ENCODE data around the gene EXOC3. TPM values are rescaled to one million over a fixed set of nuclear protein-coding genes. Genes with fewer than 3 reads are reported as not detected.

The EXOC3 gene
- total and polyA plus RNA-seq, 10 of the 15 experiments (the other 5 are each of a cell fraction or from before 2014, with no cell fraction given), result 1.6 to 53.0 (median 27.9) TPM

GRCh38 chr5:499233-500209 lies 56.5 kb downstream of the EXOC3 start:
- 42% methylated on average over 32 of the region's 32 CpGs for WGBS (ENCODE audit: insufficient coverage, insufficient replicate concordance, low lambda C conversion rate, missing lambda C conversion rate)
- ChIA-PET CTCF (no interaction called here), RAD21 (ENCODE audit: unreplicated experiment) (no interaction called here), SMC1A (ENCODE audit: uncharacterized antibody, unreplicated experiment) (no interaction called here), POLR2A (no interaction called here)
- TF ChIP-seq TCF3 (IDR thresholded peaks at IDR 0.05; ENCODE audit: borderline replicate concordance, insufficient read depth, low read depth, low read length), result no peak
- TF ChIP-seq CHD1 (IDR thresholded peaks at IDR 0.05; ENCODE audit: low read depth, low read length), result no peak
- FAIRE-seq (no peak), DNase-seq (ENCODE audit: low read depth, low spot score) (no peak), ATAC-seq (no peak)
- H4K20me1 ChIP-seq (ENCODE audit: control insufficient read depth, insufficient read depth), result no peaks in the 10 kb centered on the region
- no peak overlapping the region for H3K4me3 ChIP-seq
- no peaks in the 10 kb centered on the region for H3K4me1 ChIP-seq (ENCODE audit: control insufficient read depth, insufficient read depth, low read length)
- no peaks in the 10 kb centered on the region; the same call in 2 of the 3 replicates for H3K9me3 ChIP-seq (replicated peaks; ENCODE audit: control insufficient read depth, insufficient read depth, low read length)
- no peaks in the 10 kb centered on the region for H3K79me2 ChIP-seq (ENCODE audit: control insufficient read depth, insufficient read depth, low read length)
- BruUV-seq (replicated peaks), result no TSS peak
- H3K4me2 ChIP-seq (ENCODE audit: control insufficient read depth, insufficient read depth), result no peak overlapping the region
- in situ Hi-C loops (cut with MboI) (no loop called here), intact Hi-C loops (cut with micrococcal nuclease; ENCODE audit: unreplicated experiment) (no loop called here)
- no peak overlapping the region for H3K9ac ChIP-seq (ENCODE audit: control insufficient read depth, insufficient read depth, low read length)
- H3K27ac ChIP-seq (ENCODE audit: control insufficient read depth, insufficient read depth), result no peak overlapping the region
- no peaks in the 10 kb centered on the region; a peak in 1 of 4 replicates for H3K27me3 ChIP-seq (replicated peaks in 1 of 2; ENCODE audit: control insufficient read depth in 2 of 2, insufficient read depth in 2 of 2, low read length in 1 of 2)
- H2AFZ ChIP-seq (ENCODE audit: control insufficient read depth, low read depth, low read length), result no peak overlapping the region
- H3K36me3 ChIP-seq (ENCODE audit: control insufficient read depth in 2 of 2, insufficient read depth in 2 of 2, low read length in 1 of 2), result no peaks in the 10 kb centered on the region

- no peak overlapping the region for H3K4me2 ChIP-seq (ENCODE audit: control insufficient read depth, insufficient read depth)
- H3K27me3 ChIP-seq (replicated peaks in 1 of 2; ENCODE audit: control insufficient read depth in 2 of 2, insufficient read depth in 2 of 2, low read length in 1 of 2), result no peaks in the 10 kb centered on the region; a peak in 1 of 4 replicates
- SMC1A ChIA-PET (ENCODE audit: uncharacterized antibody, unreplicated experiment), result no interaction called here
- CTCF ChIA-PET, result no interaction called here
- no peaks in the 10 kb centered on the region for H3K36me3 ChIP-seq (ENCODE audit: control insufficient read depth in 2 of 2, insufficient read depth in 2 of 2, low read length in 1 of 2)
- H3K79me2 ChIP-seq (ENCODE audit: control insufficient read depth, insufficient read depth, low read length), result no peaks in the 10 kb centered on the region
- intact Hi-C loops (cut with micrococcal nuclease; ENCODE audit: unreplicated experiment), result no loop called here
- no peaks in the 10 kb centered on the region for H3K4me1 ChIP-seq (ENCODE audit: control insufficient read depth, insufficient read depth, low read length)
- no peak overlapping the region for H3K4me3 ChIP-seq
- no peaks in the 10 kb centered on the region; the same call in 2 of the 3 replicates for H3K9me3 ChIP-seq (replicated peaks; ENCODE audit: control insufficient read depth, insufficient read depth, low read length)
- H2AFZ ChIP-seq (ENCODE audit: control insufficient read depth, low read depth, low read length), result no peak overlapping the region
- POLR2A ChIA-PET, result no interaction called here
- H3K9ac ChIP-seq (ENCODE audit: control insufficient read depth, insufficient read depth, low read length), result no peak overlapping the region
- DNase-seq (ENCODE audit: low read depth, low spot score), result no peak
- WGBS (ENCODE audit: insufficient coverage, insufficient replicate concordance, low lambda C conversion rate, missing lambda C conversion rate), result 50% methylated on average over 7 of the region's 10 CpGs
- no peak for FAIRE-seq
- no peak overlapping the region for H3K27ac ChIP-seq (ENCODE audit: control insufficient read depth, insufficient read depth)
- no peaks in the 10 kb centered on the region for H4K20me1 ChIP-seq (ENCODE audit: control insufficient read depth, insufficient read depth)
- no peak for ATAC-seq
- BruUV-seq (replicated peaks), result no TSS peak
- RAD21 ChIA-PET (ENCODE audit: unreplicated experiment), result no interaction called here
- in situ Hi-C loops (cut with MboI), result no loop called here
- TF ChIP-seq IRF4 (IDR thresholded peaks at IDR 0.05; ENCODE audit: low read depth, low read length) (no peak), NFIC (IDR thresholded peaks at IDR 0.05; ENCODE audit: low read depth, low read length) (no peak), TCF12 (IDR thresholded peaks at IDR 0.05; ENCODE audit: low read depth, low read length) (no peak), GATAD2B (conservative IDR thresholded peaks at IDR 0.05; ENCODE audit: low read depth) (no peak), STAT3 (IDR thresholded peaks at IDR 0.05; ENCODE audit: low read depth, low read length) (no peak), ZNF592 (IDR thresholded peaks at IDR 0.05) (no peak), ZNF24 (IDR thresholded peaks at IDR 0.05) (no peak)
- TF ChIP-seq, protein P1, sequence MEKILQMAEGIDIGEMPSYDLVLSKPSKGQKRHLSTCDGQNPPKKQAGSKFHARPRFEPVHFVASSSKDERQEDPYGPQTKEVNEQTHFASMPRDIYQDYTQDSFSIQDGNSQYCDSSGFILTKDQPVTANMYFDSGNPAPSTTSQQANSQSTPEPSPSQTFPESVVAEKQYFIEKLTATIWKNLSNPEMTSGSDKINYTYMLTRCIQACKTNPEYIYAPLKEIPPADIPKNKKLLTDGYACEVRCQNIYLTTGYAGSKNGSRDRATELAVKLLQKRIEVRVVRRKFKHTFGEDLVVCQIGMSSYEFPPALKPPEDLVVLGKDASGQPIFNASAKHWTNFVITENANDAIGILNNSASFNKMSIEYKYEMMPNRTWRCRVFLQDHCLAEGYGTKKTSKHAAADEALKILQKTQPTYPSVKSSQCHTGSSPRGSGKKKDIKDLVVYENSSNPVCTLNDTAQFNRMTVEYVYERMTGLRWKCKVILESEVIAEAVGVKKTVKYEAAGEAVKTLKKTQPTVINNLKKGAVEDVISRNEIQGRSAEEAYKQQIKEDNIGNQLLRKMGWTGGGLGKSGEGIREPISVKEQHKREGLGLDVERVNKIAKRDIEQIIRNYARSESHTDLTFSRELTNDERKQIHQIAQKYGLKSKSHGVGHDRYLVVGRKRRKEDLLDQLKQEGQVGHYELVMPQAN (conservative IDR thresholded peaks at IDR 0.05), result no peak
Observed at GRCh38 chr5:500491-500890, 57.5 kb downstream of the EXOC3 start.
